Smooth muscle cell of the coronary artery (primary cell): ENCODE data around the gene ARAP3. TPM values are rescaled to one million over a fixed set of nuclear protein-coding genes. Genes with fewer than 3 reads are reported as not detected.

Experiments used
- total RNA-seq: library from RNA; depleted of rRNA; stranded (reverse); fragments of >200 nt; gene quantifications from 2 replicates; pipeline ENCODE4 v1.2.3, GENCODE V29; 2014; ENCODE audit warnings: low replicate concordance

The ARAP3 gene, protein sequence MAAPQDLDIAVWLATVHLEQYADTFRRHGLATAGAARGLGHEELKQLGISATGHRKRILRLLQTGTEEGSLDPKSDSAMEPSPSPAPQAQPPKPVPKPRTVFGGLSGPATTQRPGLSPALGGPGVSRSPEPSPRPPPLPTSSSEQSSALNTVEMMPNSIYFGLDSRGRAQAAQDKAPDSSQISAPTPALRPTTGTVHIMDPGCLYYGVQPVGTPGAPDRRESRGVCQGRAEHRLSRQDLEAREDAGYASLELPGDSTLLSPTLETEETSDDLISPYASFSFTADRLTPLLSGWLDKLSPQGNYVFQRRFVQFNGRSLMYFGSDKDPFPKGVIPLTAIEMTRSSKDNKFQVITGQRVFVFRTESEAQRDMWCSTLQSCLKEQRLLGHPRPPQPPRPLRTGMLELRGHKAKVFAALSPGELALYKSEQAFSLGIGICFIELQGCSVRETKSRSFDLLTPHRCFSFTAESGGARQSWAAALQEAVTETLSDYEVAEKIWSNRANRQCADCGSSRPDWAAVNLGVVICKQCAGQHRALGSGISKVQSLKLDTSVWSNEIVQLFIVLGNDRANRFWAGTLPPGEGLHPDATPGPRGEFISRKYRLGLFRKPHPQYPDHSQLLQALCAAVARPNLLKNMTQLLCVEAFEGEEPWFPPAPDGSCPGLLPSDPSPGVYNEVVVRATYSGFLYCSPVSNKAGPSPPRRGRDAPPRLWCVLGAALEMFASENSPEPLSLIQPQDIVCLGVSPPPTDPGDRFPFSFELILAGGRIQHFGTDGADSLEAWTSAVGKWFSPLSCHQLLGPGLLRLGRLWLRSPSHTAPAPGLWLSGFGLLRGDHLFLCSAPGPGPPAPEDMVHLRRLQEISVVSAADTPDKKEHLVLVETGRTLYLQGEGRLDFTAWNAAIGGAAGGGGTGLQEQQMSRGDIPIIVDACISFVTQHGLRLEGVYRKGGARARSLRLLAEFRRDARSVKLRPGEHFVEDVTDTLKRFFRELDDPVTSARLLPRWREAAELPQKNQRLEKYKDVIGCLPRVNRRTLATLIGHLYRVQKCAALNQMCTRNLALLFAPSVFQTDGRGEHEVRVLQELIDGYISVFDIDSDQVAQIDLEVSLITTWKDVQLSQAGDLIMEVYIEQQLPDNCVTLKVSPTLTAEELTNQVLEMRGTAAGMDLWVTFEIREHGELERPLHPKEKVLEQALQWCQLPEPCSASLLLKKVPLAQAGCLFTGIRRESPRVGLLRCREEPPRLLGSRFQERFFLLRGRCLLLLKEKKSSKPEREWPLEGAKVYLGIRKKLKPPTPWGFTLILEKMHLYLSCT (N-terminal part only)
- 0.94 and 14.1 TPM in 2 replicates for total RNA-seq

GRCh38 chr5:141681695-141682641 is at the start of gene ARAP3:
TSS of gene ARAP3 (minus strand) at chr5:141682230. CDS start at chr5:141680486, 1,744 bp downstream.

DNA sequence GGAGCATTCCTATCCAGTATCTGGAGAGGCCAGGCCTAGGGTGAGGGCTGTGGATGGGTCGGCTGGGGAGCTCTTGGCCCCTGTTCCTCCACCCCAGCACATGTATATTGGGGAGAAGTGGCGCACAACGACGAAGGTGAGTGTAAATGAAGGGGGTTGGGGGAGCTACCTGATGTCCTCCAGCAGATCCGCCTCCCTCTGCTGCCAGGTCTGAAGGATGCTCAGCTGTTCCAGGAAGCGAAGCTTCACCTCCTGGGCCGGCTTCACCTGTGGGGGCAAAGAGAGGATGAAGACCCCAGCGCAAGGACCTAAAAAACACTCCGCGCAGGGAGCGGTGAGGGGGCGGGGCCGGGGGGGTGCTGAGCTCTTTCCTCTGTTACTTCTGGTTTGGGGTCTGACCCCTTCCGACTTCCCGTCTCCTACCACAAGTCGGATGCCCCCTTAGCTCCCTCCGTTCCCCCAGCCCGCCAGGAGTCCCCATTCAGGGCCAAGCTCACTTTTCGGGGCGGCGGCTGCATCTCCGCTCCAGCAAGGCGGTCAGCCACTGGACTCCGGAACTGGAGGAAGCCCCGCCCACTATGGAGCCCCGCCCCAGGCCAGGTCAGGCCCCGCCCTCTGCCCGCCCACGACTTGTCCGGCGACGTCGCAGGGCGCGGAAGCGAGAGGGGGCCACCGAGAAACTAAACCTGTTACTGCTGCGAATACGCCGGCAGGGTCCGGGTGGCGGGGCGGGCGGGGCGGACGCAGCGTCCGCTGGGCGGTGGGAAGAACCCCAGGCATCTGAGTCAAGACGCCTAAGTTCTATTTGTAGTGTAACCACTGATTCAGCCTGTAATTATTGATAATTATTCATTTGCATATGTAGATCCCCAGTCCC is 30.9 kb downstream of the ARAP3 start, which contains the start of gene FCHSD1:
Gene FCHSD1 (minus strand): TSS at position 568 of the 877 bp plus-strand sequence. CDS start 50 bp downstream, at position 518.

GRCh38 chr5:141636413-141637122 is 45.5 kb downstream of the ARAP3 start, which contains the start of the genes HDAC3 and RELL2:
TSS of gene HDAC3 (minus strand) at chr5:141636849. CDS start at chr5:141636790, 59 bp downstream.
TSS of gene RELL2 (plus strand) at chr5:141636997. CDS start at chr5:141638226, 1,229 bp downstream.

DNA sequence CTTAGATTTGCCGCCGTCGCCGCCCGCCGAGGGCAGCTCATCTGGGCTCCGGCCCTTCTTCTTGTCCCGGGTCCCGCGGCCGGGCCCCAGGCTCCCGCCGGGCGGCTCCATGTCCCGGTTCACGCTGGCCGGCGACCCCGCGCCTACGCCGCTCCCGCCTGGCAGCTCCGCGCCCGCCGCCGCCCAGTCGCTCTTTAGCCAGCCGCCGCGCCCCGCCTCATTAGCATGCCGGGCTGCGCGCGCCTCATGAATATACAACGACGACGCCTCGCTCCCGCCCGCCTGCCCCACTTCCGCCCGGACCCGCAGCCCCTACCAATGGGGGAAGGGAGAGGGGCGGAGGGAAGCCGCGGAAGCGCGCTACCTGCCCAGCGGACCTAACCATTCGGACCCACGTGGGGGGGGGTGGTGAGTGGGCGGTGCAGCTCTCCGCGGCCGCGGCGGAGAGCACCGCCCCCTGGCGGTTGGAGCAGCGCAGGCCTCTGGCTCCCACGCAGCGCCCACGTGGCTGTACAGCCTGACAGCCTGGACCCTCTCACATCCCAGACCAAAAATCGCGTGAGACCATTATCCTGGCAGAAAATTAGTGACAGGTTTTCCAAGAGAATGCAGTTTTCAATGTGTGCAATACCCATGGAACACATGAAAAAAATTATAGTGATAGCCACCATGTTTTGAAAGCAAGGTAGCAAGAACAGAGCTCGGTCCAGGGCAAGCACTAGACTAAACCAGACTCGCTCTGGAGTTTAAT is 63.1 kb downstream of the ARAP3 start, which contains the start of gene DIAPH1:
Gene DIAPH1 (minus strand): TSS at position 197 of the 751 bp plus-strand sequence. CDS start 86 bp downstream, at position 111.

Other genes starting within 250 kb of the ARAP3 start
- gene PCDHGC3, start 206.3 kb downstream of the ARAP3 start, total RNA-seq = 29.7 and 39.8 TPM in 2 replicates
- 0.90 and 2.5 TPM in 2 replicates for gene PCDHGC4, start 197.2 kb downstream of the ARAP3 start, total RNA-seq
- 1.4 and 1.8 TPM in 2 replicates for gene PCDHGC5, start 193.1 kb downstream of the ARAP3 start, total RNA-seq
- 16.0 and 23.2 TPM in 2 replicates for gene DIAPH1, start 63.2 kb downstream of the ARAP3 start, total RNA-seq
- 55.3 and 60.4 TPM in 2 replicates for gene HDAC3, start 45.4 kb downstream of the ARAP3 start, total RNA-seq
- 1.9 and 3.6 TPM in 2 replicates for gene RELL2, start 45.2 kb downstream of the ARAP3 start, total RNA-seq
- gene FCHSD1, start 30.8 kb downstream of the ARAP3 start, total RNA-seq = 23.0 and 24.2 TPM in 2 replicates
- 4.0 and 27.5 TPM in 2 replicates for gene PCDH1, start 196.2 kb upstream of the ARAP3 start, total RNA-seq
- 27.1 and 34.5 TPM in 2 replicates for gene DELE1, start 241.6 kb upstream of the ARAP3 start, total RNA-seq